HCT116 (cell line): Measurements from ENCODE around the gene DHX32. TPM values are rescaled to one million over a fixed set of nuclear protein-coding genes. Genes with fewer than 3 reads are reported as not detected.

Source experiments
- ATAC-seq: fragments of 200-7000 bp; cut with Tn5 transposase; 2 replicates; pipeline ENCODE4 v1.9.1; 2020; ENCODE audit warnings: mild to moderate bottlenecking, moderate library complexity
- BruUV-seq: library from RNA; stranded (reverse); fragments of 400-500 nt; replicated peaks from 2 replicates; lab custom pipeline; 2021; lab: Mats Ljungman, UMichigan
- CTCF ChIA-PET: fragments of 300-600 bp; sonication (Branson Sonifier 250); formaldehyde crosslinking; loops from one replicate; lab custom pipeline; 2021; ENCODE audit warnings: antibody characterized with exemption; lab: Charles Lee
- POLR2A ChIA-PET: fragments of 300-600, 350-600 bp; sonication (Branson Sonifier 250); formaldehyde crosslinking; loops from one replicate; lab custom pipeline; 2021; ENCODE audit warnings: antibody characterized with exemption; lab: Charles Lee
- RAD21 ChIA-PET, 2 experiments: fragments of 300-600 bp; sonication (Branson Sonifier 250); formaldehyde crosslinking; loops; one replicate each; lab custom pipeline; 2023; ENCODE audit warnings: low total read pairs in 2 of 2; ENCODE audit not compliant: uncharacterized antibody in 2 of 2, unreplicated experiment in 2 of 2, low non-redundant PET in 1 of 2; lab: Charles Lee
- DNase-seq: peaks from one replicate; pipeline ENCODE4 v3.0.0-alpha.2; 2010; ENCODE audit warnings: low read depth, low spot score
- H2AFZ ChIP-seq: fragments of 200-600 bp; shearing (Covaris generic), sonication (generic); 2 replicates; pipeline ENCODE4 v1.6.1; 2017; ENCODE audit warnings: low read depth, mixed run types, mixed read lengths, antibody characterized with exemption, low read length; ENCODE audit not compliant: poor library complexity, severe bottlenecking
- H3K27ac ChIP-seq: 2 replicates; pipeline ENCODE4 v1.5.1; 2012; ENCODE audit warnings: low read depth, low read length
- H3K27me3 ChIP-seq: fragments of 200-600 bp; sonication (generic); 2 replicates; pipeline ENCODE4 v1.6.1; 2016; ENCODE audit warnings: mixed run types, low read length, mixed read lengths; ENCODE audit not compliant: insufficient read depth
- H3K36me3 ChIP-seq, 2 experiments: fragments of 200-500 bp in 1 of 2; fragments of 200-600 bp in 1 of 2; sonication (Bioruptor generic) in 1 of 2; sonication (generic) in 1 of 2; 2 replicates each; pipeline versions ENCODE4 v1.5.1 to v1.6.1; 2014 to 2016; ENCODE audit warnings: low read length in 2 of 2, inconsistent platforms in 1 of 2, mixed read lengths in 1 of 2, mixed run types in 1 of 2; ENCODE audit not compliant: insufficient read depth in 2 of 2, control insufficient read depth in 1 of 2
- H3K4me1 ChIP-seq, 2 experiments: fragments of 200-600 bp in 1 of 2; sonication (generic) in 1 of 2; 2 replicates each; pipeline versions ENCODE4 v1.5.1 to v1.6.1; 2012 to 2017; ENCODE audit warnings: low read length in 2 of 2, inconsistent platforms in 1 of 2, mild to moderate bottlenecking in 1 of 2, mixed read lengths in 1 of 2, mixed run types in 1 of 2, moderate library complexity in 1 of 2; ENCODE audit not compliant: insufficient read depth in 2 of 2, control insufficient read depth in 1 of 2
- H3K4me2 ChIP-seq: fragments of 200-600 bp; sonication (generic); 2 replicates; pipeline ENCODE4 v1.6.1; 2017; ENCODE audit warnings: mixed run types, low read length, mixed read lengths
- H3K4me3 ChIP-seq, 2 experiments: fragments of 200-600 bp in 1 of 2; sonication (generic) in 1 of 2; replicated peaks in 1 of 2; 2 replicates each; pipeline ENCODE4 v1.5.1; 2011 to 2016; ENCODE audit warnings: low read length in 2 of 2, control low read depth in 1 of 2, low read depth in 1 of 2, mild to moderate bottlenecking in 1 of 2, mixed read lengths in 1 of 2, mixed run types in 1 of 2
- H3K79me2 ChIP-seq: fragments of 200-600 bp; sonication (generic); 2 replicates; pipeline ENCODE4 v1.6.1; 2017; ENCODE audit warnings: mild to moderate bottlenecking, mixed run types, low read length, moderate library complexity, mixed read lengths; ENCODE audit not compliant: insufficient read depth
- H3K9ac ChIP-seq: fragments of 200-600 bp; sonication (generic); 2 replicates; pipeline ENCODE4 v1.6.1; 2016; ENCODE audit warnings: low read length, mixed read lengths
- H3K9me2 ChIP-seq: fragments of 200-600 bp; sonication (generic), shearing (Covaris generic); 2 replicates; pipeline ENCODE4 v1.6.1; 2017; ENCODE audit warnings: mixed run types, mild to moderate bottlenecking, moderate library complexity; ENCODE audit not compliant: insufficient read depth
- H3K9me3 ChIP-seq, 2 experiments: fragments of 200-500 bp in 1 of 2; fragments of 200-600 bp in 1 of 2; sonication (Bioruptor generic) in 1 of 2; sonication (generic) in 1 of 2; 2 replicates each; pipeline ENCODE4 v1.6.1; 2014 to 2017; ENCODE audit warnings: low read length in 2 of 2, mixed read lengths in 2 of 2, inconsistent platforms in 1 of 2, low read depth in 1 of 2, mild to moderate bottlenecking in 1 of 2, mixed run types in 1 of 2, moderate library complexity in 1 of 2; ENCODE audit not compliant: control insufficient read depth in 1 of 2, insufficient read depth in 1 of 2
- H4K20me1 ChIP-seq: fragments of 200-600 bp; sonication (generic), shearing (Covaris generic); 2 replicates; pipeline ENCODE4 v1.6.1; 2017; ENCODE audit warnings: mixed run types, mild to moderate bottlenecking, moderate library complexity; ENCODE audit not compliant: insufficient read depth
- CEBPB ChIP-seq: IDR thresholded peaks from 2 replicates; pipeline ENCODE4 v1.6.1; 2012; ENCODE audit warnings: low read depth
- CTCF ChIP-seq, 3 experiments: fragments of 200-600 bp in 1 of 3; sonication (generic) in 1 of 3; IDR thresholded peaks in 2 of 3; conservative IDR thresholded peaks in 1 of 3; 2 replicates each; pipeline ENCODE4 v1.5.1; 2012 to 2017; ENCODE audit warnings: low read depth in 2 of 3, low read length in 2 of 3, antibody characterized with exemption in 1 of 3, borderline replicate concordance in 1 of 3, control low read depth in 1 of 3, mild to moderate bottlenecking in 1 of 3, mixed read lengths in 1 of 3, mixed run types in 1 of 3, moderate library complexity in 1 of 3; ENCODE audit not compliant: insufficient read depth in 1 of 3
- ELF1 ChIP-seq: IDR thresholded peaks from 2 replicates; pipeline ENCODE4 v1.6.1; 2012; ENCODE audit warnings: low read depth, borderline replicate concordance
- REST ChIP-seq: IDR thresholded peaks from 2 replicates; pipeline ENCODE4 v1.6.1; 2012; ENCODE audit warnings: low read depth
- SIN3A ChIP-seq: IDR thresholded peaks from 2 replicates; pipeline ENCODE4 v1.6.1; 2012; ENCODE audit warnings: low read depth
- SP1 ChIP-seq: IDR thresholded peaks from 2 replicates; pipeline ENCODE4 v1.6.1; 2012; ENCODE audit warnings: low read depth
- intact Hi-C: fragments of 100-400 bp; cut with micrococcal nuclease; formaldehyde crosslinking; loops from 2 replicates; pipeline ENCODE4 v1.10.0; 2022
- total RNA-seq: library from RNA; stranded (reverse); gene quantifications from one replicate; pipeline ENCODE4 v1.2.1, GENCODE V29; 2021; ENCODE audit not compliant: unreplicated experiment
- TF ChIP-seq, protein P1 (sequence below): IDR thresholded peaks from 2 replicates; pipeline ENCODE4 v1.6.1; 2012

The DHX32 gene
- total RNA-seq, 1 experiment from 2014 or later: 50.9 TPM

DNA sequence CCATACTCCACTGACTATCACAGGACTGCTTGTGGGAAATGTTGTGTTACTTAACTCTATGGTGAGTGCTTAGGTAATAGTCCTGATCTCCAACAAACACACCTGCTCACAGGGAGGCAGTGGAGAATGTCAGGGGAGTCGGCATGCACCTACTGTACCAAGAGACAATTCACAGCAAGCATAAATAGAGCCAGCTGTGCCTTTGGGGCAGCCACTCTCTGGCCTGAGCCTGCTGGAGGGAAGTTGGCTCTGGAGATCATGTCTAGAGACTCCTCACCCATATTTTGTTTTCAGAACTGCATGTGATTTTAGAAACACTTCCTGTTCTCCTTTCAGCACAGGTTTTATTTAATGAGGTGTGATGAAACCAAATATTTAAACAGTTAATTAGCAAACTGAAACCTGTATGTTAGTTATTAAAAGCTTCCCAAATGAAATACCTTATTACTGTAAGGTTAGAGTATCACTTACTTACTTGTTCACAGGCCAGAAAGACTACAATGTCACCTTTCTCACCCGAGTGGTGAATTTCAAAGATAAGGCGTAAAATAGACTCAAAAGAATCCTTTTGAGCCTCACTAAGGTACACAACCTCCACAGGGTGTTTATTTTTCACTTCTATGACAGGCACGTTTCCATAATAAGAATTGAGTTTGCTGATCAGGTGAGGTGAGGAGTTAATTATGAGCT is 21.8 kb downstream of the DHX32 start:
- POLR2A ChIA-PET: interaction anchor here (0.6 kb wide), 1 partner anchor 1125 kb away, joined by 5 read pairs; no protein-coding TSS in a partner anchor
- Histone ChIP-seq H2AFZ (no peak overlapping the region), H3K27me3 (no peaks in the 10 kb centered on the region), H3K79me2 (no peaks in the 10 kb centered on the region), H3K4me3 (no peak overlapping the region), H3K9ac (no peak overlapping the region), H4K20me1 (no peaks in the 10 kb centered on the region), H3K9me3 (no peaks in the 10 kb centered on the region), H3K27ac (no peak overlapping the region), H3K9me2 (no peaks in the 10 kb centered on the region), H3K36me3 (peaks cover 5 to 14% of the 10 kb centered on the region in 2 experiments; a peak in 2 of 4 replicates), H3K4me2 (no peak overlapping the region), H3K4me1 (no peaks in the 10 kb centered on the region)
- ATAC-seq: no peak
- RAD21 ChIA-PET: no interaction called here
- TF ChIP-seq ELF1 (no peak), REST (no peak), CTCF (IDR thresholded peaks at IDR 0.05 in 2 of 3, conservative IDR thresholded peaks at IDR 0.05 in 1 of 3; ENCODE audit: borderline replicate concordance in 1 of 3, insufficient read depth in 1 of 3, low read depth in 2 of 3, low read length in 2 of 3) (no peak), SP1 (no peak), SIN3A (no peak), CEBPB (no peak)
- TF ChIP-seq, protein P1, sequence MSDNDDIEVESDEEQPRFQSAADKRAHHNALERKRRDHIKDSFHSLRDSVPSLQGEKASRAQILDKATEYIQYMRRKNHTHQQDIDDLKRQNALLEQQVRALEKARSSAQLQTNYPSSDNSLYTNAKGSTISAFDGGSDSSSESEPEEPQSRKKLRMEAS: no peak
- no TSS peak for BruUV-seq
- intact Hi-C loops: no loop called here
- DNase-seq: no peak
- CTCF ChIA-PET: no interaction called here
